Panc1 (cell line): ENCODE data around the gene PRKD2. TPM values are rescaled to one million over a fixed set of nuclear protein-coding genes. Genes with fewer than 3 reads are reported as not detected.

Experiments used
- ATAC-seq: fragments of 200-7000 bp; cut with Tn5 transposase; 2 replicates; pipeline ENCODE4 v1.9.1; 2020; ENCODE audit warnings: mild to moderate bottlenecking, moderate library complexity
- BruUV-seq: library from RNA; stranded (reverse); fragments of 400-500 nt; replicated peaks from 2 replicates; lab custom pipeline; 2021; lab: Mats Ljungman, UMichigan
- CTCF ChIA-PET: fragments of 300-600 bp; sonication (Branson Sonifier 250); formaldehyde crosslinking; loops from one replicate; lab custom pipeline; 2022; ENCODE audit warnings: antibody characterized with exemption; lab: Charles Lee
- POLR2A ChIA-PET: fragments of 300-600 bp; sonication (Branson Sonifier 250); formaldehyde crosslinking; loops from one replicate; lab custom pipeline; 2022; ENCODE audit warnings: antibody characterized with exemption; lab: Charles Lee
- DNase-seq: peaks from one replicate; pipeline ENCODE4 v3.0.0-alpha.2; 2010; ENCODE audit warnings: low read depth, low spot score
- H3K27ac ChIP-seq: 2 replicates; pipeline ENCODE4 v1.5.1; 2011; ENCODE audit warnings: mild to moderate bottlenecking, low read length, inconsistent platforms
- H3K27me3 ChIP-seq: fragments of 200-500 bp; sonication (Bioruptor generic); 2 replicates; pipeline ENCODE4 v1.6.0; 2014; ENCODE audit warnings: low read length, inconsistent platforms; ENCODE audit not compliant: control insufficient read depth, insufficient read depth
- H3K36me3 ChIP-seq: fragments of 200-500 bp; sonication (Bioruptor generic); 2 replicates; pipeline ENCODE4 v1.5.1; 2014; ENCODE audit warnings: inconsistent platforms, mild to moderate bottlenecking, low read length, moderate library complexity; ENCODE audit not compliant: control insufficient read depth, insufficient read depth
- H3K4me1 ChIP-seq: 2 replicates; pipeline ENCODE4 v1.5.1; 2011; ENCODE audit warnings: inconsistent platforms, mild to moderate bottlenecking, low read length, moderate library complexity; ENCODE audit not compliant: control insufficient read depth, insufficient read depth
- H3K4me3 ChIP-seq, 2 experiments: 2 replicates each; pipeline ENCODE4 v1.5.1; 2011 to 2012; ENCODE audit warnings: low read depth in 2 of 2, low read length in 2 of 2, mild to moderate bottlenecking in 2 of 2, inconsistent platforms in 1 of 2, moderate library complexity in 1 of 2
- H3K9me3 ChIP-seq: fragments of 200-500 bp; sonication (Bioruptor generic); 2 replicates; pipeline ENCODE4 v1.5.1; 2014; ENCODE audit warnings: low read depth, mild to moderate bottlenecking, inconsistent platforms, low read length, moderate library complexity; ENCODE audit not compliant: control insufficient read depth, insufficient read depth
- POLR2AphosphoS5 ChIP-seq: IDR thresholded peaks from 2 replicates; pipeline ENCODE4 v1.6.1; 2012; ENCODE audit warnings: mild to moderate bottlenecking, low read depth, low read length, moderate library complexity
- REST ChIP-seq, 2 experiments: IDR thresholded peaks; 2 replicates each; pipeline ENCODE4 v1.6.1; 2011 to 2012; ENCODE audit warnings: low read depth in 2 of 2, control low read depth in 1 of 2, low read length in 1 of 2, mild to moderate bottlenecking in 1 of 2, moderate library complexity in 1 of 2; ENCODE audit not compliant: insufficient read depth in 1 of 2
- SIN3A ChIP-seq: IDR thresholded peaks from 2 replicates; pipeline ENCODE4 v1.6.1; 2012; ENCODE audit warnings: low read depth, mild to moderate bottlenecking, low read length, moderate library complexity, borderline replicate concordance; ENCODE audit not compliant: insufficient read depth
- TCF7L2 ChIP-seq: IDR thresholded peaks from 2 replicates; pipeline ENCODE4 v1.6.1; 2011; ENCODE audit warnings: mild to moderate bottlenecking, low read depth, low read length, inconsistent platforms
- in situ Hi-C: cut with HindIII; loops from 2 replicates; pipeline ENCODE4 v1.10.0; 2016; ENCODE audit warnings: low sequenced_read_pairs, low pct_unique_long_range_greater_than_20kb
- intact Hi-C: fragments of 100-400 bp; cut with micrococcal nuclease; formaldehyde crosslinking; loops from one replicate; pipeline ENCODE4 v1.10.0; 2022; ENCODE audit not compliant: unreplicated experiment
- total RNA-seq: library from RNA; stranded (reverse); gene quantifications from one replicate; pipeline ENCODE4 v1.2.1, GENCODE V29; 2021; ENCODE audit not compliant: unreplicated experiment
- TF ChIP-seq, protein P1 (sequence below): fragments of 450-650 bp; IDR thresholded peaks from 2 replicates; pipeline ENCODE4 v1.5.1; 2017; ENCODE audit warnings: mild to moderate bottlenecking

PRKD2 gene
- total RNA-seq, 1 experiment from 2014 or later, result 41.2 TPM

- Histone ChIP-seq H3K36me3 (peaks cover 4% of the 10 kb centered on the region), H3K27me3 (no peaks in the 10 kb centered on the region), H3K4me3 (no peak overlapping the region), H3K27ac (no peak overlapping the region), H3K4me1 (no peaks in the 10 kb centered on the region), H3K9me3 (no peaks in the 10 kb centered on the region)
- intact Hi-C loops (no loop called here), in situ Hi-C loops (no loop called here)
- no peak for TF ChIP-seq SIN3A
- TF ChIP-seq TCF7L2, result no peak
- TF ChIP-seq, protein P1, sequence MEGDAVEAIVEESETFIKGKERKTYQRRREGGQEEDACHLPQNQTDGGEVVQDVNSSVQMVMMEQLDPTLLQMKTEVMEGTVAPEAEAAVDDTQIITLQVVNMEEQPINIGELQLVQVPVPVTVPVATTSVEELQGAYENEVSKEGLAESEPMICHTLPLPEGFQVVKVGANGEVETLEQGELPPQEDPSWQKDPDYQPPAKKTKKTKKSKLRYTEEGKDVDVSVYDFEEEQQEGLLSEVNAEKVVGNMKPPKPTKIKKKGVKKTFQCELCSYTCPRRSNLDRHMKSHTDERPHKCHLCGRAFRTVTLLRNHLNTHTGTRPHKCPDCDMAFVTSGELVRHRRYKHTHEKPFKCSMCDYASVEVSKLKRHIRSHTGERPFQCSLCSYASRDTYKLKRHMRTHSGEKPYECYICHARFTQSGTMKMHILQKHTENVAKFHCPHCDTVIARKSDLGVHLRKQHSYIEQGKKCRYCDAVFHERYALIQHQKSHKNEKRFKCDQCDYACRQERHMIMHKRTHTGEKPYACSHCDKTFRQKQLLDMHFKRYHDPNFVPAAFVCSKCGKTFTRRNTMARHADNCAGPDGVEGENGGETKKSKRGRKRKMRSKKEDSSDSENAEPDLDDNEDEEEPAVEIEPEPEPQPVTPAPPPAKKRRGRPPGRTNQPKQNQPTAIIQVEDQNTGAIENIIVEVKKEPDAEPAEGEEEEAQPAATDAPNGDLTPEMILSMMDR, result no peak
- TF ChIP-seq POLR2AphosphoS5, result no peak
- TF ChIP-seq REST (IDR thresholded peaks at IDR 0.05; ENCODE audit: insufficient read depth in 1 of 2, low read depth in 2 of 2, low read length in 1 of 2), result no peak
- ChIA-PET POLR2A (no interaction called here), CTCF (interaction anchor here (0.6 kb wide), 1 partner anchor 90 kb away, joined by 3 read pairs; no protein-coding TSS in a partner anchor)
- no TSS peak for BruUV-seq
- DNase-seq (no peak), ATAC-seq (no peak)
These were observed 25.0 kb downstream of the PRKD2 start for GRCh38 chr19:46691948-46692347.

DNA sequence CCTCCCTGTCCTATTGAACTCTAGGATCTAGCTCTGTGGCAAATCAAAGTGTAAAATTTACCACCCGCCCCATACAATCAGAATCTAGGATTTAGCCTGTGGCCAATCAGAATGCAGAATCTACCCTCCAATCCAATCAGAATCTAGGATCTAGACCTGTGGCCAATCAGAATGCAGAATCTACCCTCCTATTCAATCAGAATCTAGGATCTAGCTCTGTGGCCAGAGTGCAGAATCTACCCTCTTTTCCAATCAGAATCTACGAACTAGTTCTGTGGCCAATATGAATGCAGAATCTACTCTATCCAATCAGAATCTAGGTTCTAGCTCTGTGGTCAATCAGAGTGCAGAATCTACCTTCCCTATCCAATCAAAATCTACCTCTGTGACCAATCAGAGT, 25.8 kb downstream of the PRKD2 start:
- ATAC-seq, result no peak
- Histone ChIP-seq H3K36me3 (peaks cover 4% of the 10 kb centered on the region), H3K9me3 (no peaks in the 10 kb centered on the region), H3K27me3 (no peaks in the 10 kb centered on the region), H3K27ac (no peak overlapping the region), H3K4me1 (no peaks in the 10 kb centered on the region), H3K4me3 (no peak overlapping the region)
- in situ Hi-C loops, result no loop called here
- TF ChIP-seq REST (IDR thresholded peaks at IDR 0.05; ENCODE audit: insufficient read depth in 1 of 2, low read depth in 2 of 2, low read length in 1 of 2), result no peak
- TF ChIP-seq SIN3A, result no peak
- TF ChIP-seq TCF7L2, result no peak
- TF ChIP-seq, protein P1, result no peak
- POLR2A ChIA-PET, result no interaction called here
- intact Hi-C loops, result no loop called here
- no TSS peak for BruUV-seq
- DNase-seq, result no peak
- CTCF ChIA-PET, result no interaction called here
